Right cardiac atrium (tissue), 5 donors: ENCODE data around the gene GRAMD4. TPM values are rescaled to one million over a fixed set of nuclear protein-coding genes. Genes with fewer than 3 reads are reported as not detected.
A peak's percentile ranks its signal among the peaks of the same experiment; 100 is the strongest.

ENCODE experiments used
- ATAC-seq, 2 donors: fragments of 200-7000 bp; cut with Tn5 transposase; one replicate each; pipeline versions ENCODE4 v1.8.0 to v1.9.1; 2020; ENCODE audit warnings: moderate library complexity in 2 of 2, mild to moderate bottlenecking in 1 of 2
- DNase-seq, 3 donors: peaks; one replicate each; pipeline ENCODE4 v3.0.0-alpha.2; 2020
- H3K27ac ChIP-seq: one replicate; pipeline ENCODE4 v1.5.1; 2013; ENCODE audit warnings: mild to moderate bottlenecking, low read length, control low read depth, moderate library complexity
- H3K27me3 ChIP-seq: one replicate; pipeline ENCODE4 v1.6.1; 2013; ENCODE audit not compliant: control insufficient read depth, insufficient read depth
- H3K4me1 ChIP-seq: one replicate; pipeline ENCODE4 v1.6.1; 2013; ENCODE audit warnings: low read length; ENCODE audit not compliant: control insufficient read depth, insufficient read depth
- H3K4me3 ChIP-seq: one replicate; pipeline ENCODE4 v1.5.1; 2013; ENCODE audit warnings: low read length, control low read depth
- H3K9me3 ChIP-seq: one replicate; pipeline ENCODE4 v1.6.1; 2013; ENCODE audit warnings: low read length; ENCODE audit not compliant: control insufficient read depth
- WGBS: extraction: QIAGEN DNeasy Blood & Tissue Kit; methylation state at CpG from one replicate; pipeline ENCODE4 v1.1.7; 2013; 5-methylcytosine and 5-hydroxymethylcytosine counted together
- intact Hi-C, 4 donors: fragments of 100-400 bp; cut with DNase I; formaldehyde crosslinking; loops; one replicate each; pipeline versions ENCODE4 v1.11.0 to v1.14.0; 2022 to 2023
- polyA plus RNA-seq: library from polyadenylated mRNA; stranded (reverse); fragments of 200-250 nt; gene quantifications from one replicate; pipeline ENCODE4 v1.2.3, GENCODE V29; 2013
- total RNA-seq, 4 donors: library from RNA; stranded (reverse); fragmentation: NEBNext Ultra II Directional; extraction: Animal tissue kit (Norgen Biotek cat#: 25700); gene quantifications; one replicate each; pipeline ENCODE4 v1.2.1, GENCODE V29; 2021
- donor health status: healthy with polysubstance abuse.
- donor health status: DM: no; HTN: yes; CAD: no.
- donor health status: DM: no; HTN: no; CAD: no.
- donor health status: DM: no; HTN: yes; CAD: no; lungs with severe emphysema.
- donor health status: DM: yes; HTN: yes; CAD: no.

Gene GRAMD4
- total and polyA plus RNA-seq, 5 donors, result 31.6 to 106 (median 81.5) TPM

- 63% methylated on average over 11 of the region's 11 CpGs for WGBS
- ATAC-seq (peak; percentile 55), DNase-seq (peak in 2 of 3 donors; percentile 76 to 83)
- intact Hi-C loops, result no loop called here
- Histone ChIP-seq H3K4me1 (peaks cover 19% of the 10 kb centered on the region), H3K4me3 (no peak overlapping the region), H3K27ac (peak overlapping the region; percentile 78), H3K27me3 (no peaks in the 10 kb centered on the region), H3K9me3 (no peaks in the 10 kb centered on the region)
Measured at GRCh38 chr22:46590334-46590733, 29.9 kb upstream of the GRAMD4 start.

- Histone ChIP-seq H3K4me1 (peaks cover 22% of the 10 kb centered on the region), H3K4me3 (no peak overlapping the region), H3K27me3 (no peaks in the 10 kb centered on the region), H3K27ac (peak overlapping the region; percentile 69), H3K9me3 (no peaks in the 10 kb centered on the region)
- DNase-seq (peak in 2 of 3 donors; percentile 40 to 69), ATAC-seq (peak in 1 of 2 donors; percentile 2)
- intact Hi-C loops, result no loop called here
- WGBS, result 62% methylated on average over 8 of the region's 8 CpGs
Measured at GRCh38 chr22:46591930-46592329, 28.3 kb upstream of the GRAMD4 start.

GRCh38 chr22:46592390-46592872 is 27.8 kb upstream of the GRAMD4 start:
- peak; percentile 70 to 88 (median 86) for DNase-seq
- H3K4me1 ChIP-seq, result peaks cover 25% of the 10 kb centered on the region
- WGBS, result 5% methylated on average over 13 of the region's 13 CpGs
- H3K27ac ChIP-seq, result peak overlapping the region; percentile 69
- peak in 1 of 2 donors; percentile 19 for ATAC-seq
- H3K27me3 ChIP-seq, result no peaks in the 10 kb centered on the region
- no peak overlapping the region for H3K4me3 ChIP-seq
- intact Hi-C loops, result no loop called here
- H3K9me3 ChIP-seq, result no peaks in the 10 kb centered on the region

GRCh38 chr22:46593211-46593681 is 26.9 kb upstream of the GRAMD4 start:
- DNase-seq, result peak in 2 of 3 donors; percentile 72 to 76
- 55% methylated on average over 19 of the region's 19 CpGs for WGBS
- Histone ChIP-seq H3K27ac (peak overlapping the region; percentile 69), H3K9me3 (no peaks in the 10 kb centered on the region), H3K4me3 (no peak overlapping the region), H3K27me3 (no peaks in the 10 kb centered on the region), H3K4me1 (peaks cover 25% of the 10 kb centered on the region)
- no peak for ATAC-seq
- intact Hi-C loops, result no loop called here

GRCh38 chr22:46593996-46594946 is 25.9 kb upstream of the GRAMD4 start:
- DNase-seq, result peak in 2 of 3 donors; percentile 53 to 57
- intact Hi-C loops, result no loop called here
- peaks cover 24% of the 10 kb centered on the region for H3K4me1 ChIP-seq
- no peak overlapping the region for H3K4me3 ChIP-seq
- no peak for ATAC-seq
- WGBS, result 86% methylated on average over 15 of the region's 15 CpGs
- H3K9me3 ChIP-seq, result no peaks in the 10 kb centered on the region
- peak overlapping the region; percentile 9 for H3K27ac ChIP-seq
- no peaks in the 10 kb centered on the region for H3K27me3 ChIP-seq

- Histone ChIP-seq H3K9me3 (no peaks in the 10 kb centered on the region), H3K4me3 (no peak overlapping the region), H3K4me1 (peaks cover 19% of the 10 kb centered on the region), H3K27ac (peak overlapping the region; percentile 9), H3K27me3 (no peaks in the 10 kb centered on the region)
- intact Hi-C loops, result no loop called here
- WGBS, result 91% methylated on average over 17 of the region's 17 CpGs
- DNase-seq (peak in 1 of 3 donors; percentile 65), ATAC-seq (no peak)
Measured at GRCh38 chr22:46594947-46595298, 25.3 kb upstream of the GRAMD4 start.

GRCh38 chr22:46595545-46595944 is 24.6 kb upstream of the GRAMD4 start:
- Histone ChIP-seq H3K27ac (peak overlapping the region; percentile 79), H3K4me3 (no peak overlapping the region), H3K27me3 (no peaks in the 10 kb centered on the region), H3K4me1 (peaks cover 17% of the 10 kb centered on the region), H3K9me3 (no peaks in the 10 kb centered on the region)
- DNase-seq (peak in 1 of 3 donors; percentile 49), ATAC-seq (peak in 1 of 2 donors; percentile 1)
- intact Hi-C loops, result no loop called here
- 82% methylated on average over 8 of the region's 8 CpGs for WGBS

GRCh38 chr22:46596032-46596441 is 24.1 kb upstream of the GRAMD4 start:
- no peaks in the 10 kb centered on the region for H3K27me3 ChIP-seq
- H3K4me1 ChIP-seq, result peaks cover 17% of the 10 kb centered on the region
- H3K9me3 ChIP-seq, result no peaks in the 10 kb centered on the region
- intact Hi-C loops, result no loop called here
- no peak overlapping the region for H3K4me3 ChIP-seq
- H3K27ac ChIP-seq, result peak overlapping the region; percentile 79
- DNase-seq, result peak; percentile 84 to 89 (median 87)
- 36% methylated on average over 10 of the region's 10 CpGs for WGBS
- peak; percentile 74 to 79 for ATAC-seq

GRCh38 chr22:46596819-46597218 is 23.4 kb upstream of the GRAMD4 start:
- Histone ChIP-seq H3K4me3 (no peak overlapping the region), H3K27ac (peak overlapping the region; percentile 39), H3K9me3 (no peaks in the 10 kb centered on the region), H3K27me3 (no peaks in the 10 kb centered on the region), H3K4me1 (peaks cover 17% of the 10 kb centered on the region)
- intact Hi-C loops, result no loop called here
- ATAC-seq (no peak), DNase-seq (peak in 1 of 3 donors; percentile 48)
- WGBS, result 84% methylated on average over 7 of the region's 7 CpGs

- 93% methylated on average over 7 of the region's 7 CpGs for WGBS
- intact Hi-C loops, result no loop called here
Measured at GRCh38 chr22:46598224-46598623, 22.0 kb upstream of the GRAMD4 start.

GRCh38 chr22:46598737-46599424 is 21.3 kb upstream of the GRAMD4 start:
- peak in 1 of 3 donors; percentile 55 for DNase-seq
- H3K9me3 ChIP-seq, result no peaks in the 10 kb centered on the region
- H3K4me1 ChIP-seq, result peaks cover 10% of the 10 kb centered on the region
- H3K27me3 ChIP-seq, result no peaks in the 10 kb centered on the region
- intact Hi-C loops, result no loop called here
- H3K4me3 ChIP-seq, result no peak overlapping the region
- H3K27ac ChIP-seq, result no peak overlapping the region
- WGBS, result 77% methylated on average over 18 of the region's 18 CpGs
- ATAC-seq, result no peak

More at GRCh38 chr22:46598224-46598623, 22.0 kb upstream of the GRAMD4 start:
- DNase-seq (no peak), ATAC-seq (no peak)
- Histone ChIP-seq H3K4me3 (no peak overlapping the region), H3K27ac (no peak overlapping the region), H3K4me1 (peaks cover 13% of the 10 kb centered on the region), H3K27me3 (no peaks in the 10 kb centered on the region), H3K9me3 (no peaks in the 10 kb centered on the region)
